CD4-positive, alpha-beta T cell treated with Interleukin-6 at 100 ng/mL for 8 hours (primary cell): Measurements from ENCODE around the gene ATXN1L.
"Not testable (repeated sequence)": the region's sequence is repeated elsewhere in the genome, so short reads cannot be mapped to it uniquely, and the experiment has no call there.

ENCODE experiments used
- DNase-seq: peaks from one replicate; pipeline ENCODE4 v3.0.0-alpha.2; 2020; ENCODE audit warnings: mixed read lengths, low spot score

ATXN1L gene

GRCh38 chr16:71894229-71894920, 48.6 kb downstream of the ATXN1L start:
- DNase-seq: peak; percentile 44

GRCh38 chr16:71894921-71895678, 49.3 kb downstream of the ATXN1L start, which contains the start of gene IST1:
Gene IST1, plus strand, starts transcription at chr16:71895531. Its CDS starts 20,110 bp downstream, at chr16:71915641.
- DNase-seq: peak; percentile 97

- peak; percentile 22 for DNase-seq
These were observed 50.0 kb downstream of the ATXN1L start for GRCh38 chr16:71895679-71896365.

GRCh38 chr16:71896764-71897368, 51.1 kb downstream of the ATXN1L start:
- no peak for DNase-seq

- DNase-seq: no peak
These were observed 53.4 kb downstream of the ATXN1L start for GRCh38 chr16:71899171-71899570.

- DNase-seq: no peak
These were observed 57.0 kb downstream of the ATXN1L start for GRCh38 chr16:71902656-71903365.

- DNase-seq: no peak
These were observed 57.8 kb downstream of the ATXN1L start for GRCh38 chr16:71903608-71904007.

- no peak for DNase-seq
These were observed 58.5 kb downstream of the ATXN1L start for GRCh38 chr16:71904239-71904638.

GRCh38 chr16:71905765-71906164, 60.0 kb downstream of the ATXN1L start:
- not testable (repeated sequence) for DNase-seq
